ENCODE results near the gene LMBRD1. TPM values are rescaled to one million over a fixed set of nuclear protein-coding genes. Genes with fewer than 3 reads are reported as not detected.

LMBRD1 gene
- total RNA-seq, 1 experiment from 2014 or later: 20.7 TPM

DNA sequence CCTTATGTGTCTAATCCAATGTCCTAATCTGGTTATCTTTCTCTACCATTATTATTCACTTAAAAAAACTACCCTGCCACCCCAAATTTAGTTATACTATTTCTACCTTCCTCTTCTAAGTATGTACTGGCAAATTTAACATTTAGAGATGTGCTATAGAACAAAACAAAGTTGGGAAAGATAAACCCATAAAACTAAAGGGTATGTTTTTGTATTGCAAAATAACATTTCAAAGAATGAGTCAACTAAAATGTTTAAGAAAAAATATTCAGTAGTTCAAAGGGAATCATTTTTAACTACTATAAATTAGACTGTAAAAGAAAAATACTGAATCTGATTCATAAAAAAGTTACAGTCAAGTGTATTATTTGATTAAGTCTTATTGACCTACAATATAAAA is 103.0 kb downstream of the LMBRD1 start:
- TF ChIP-seq, protein P1, sequence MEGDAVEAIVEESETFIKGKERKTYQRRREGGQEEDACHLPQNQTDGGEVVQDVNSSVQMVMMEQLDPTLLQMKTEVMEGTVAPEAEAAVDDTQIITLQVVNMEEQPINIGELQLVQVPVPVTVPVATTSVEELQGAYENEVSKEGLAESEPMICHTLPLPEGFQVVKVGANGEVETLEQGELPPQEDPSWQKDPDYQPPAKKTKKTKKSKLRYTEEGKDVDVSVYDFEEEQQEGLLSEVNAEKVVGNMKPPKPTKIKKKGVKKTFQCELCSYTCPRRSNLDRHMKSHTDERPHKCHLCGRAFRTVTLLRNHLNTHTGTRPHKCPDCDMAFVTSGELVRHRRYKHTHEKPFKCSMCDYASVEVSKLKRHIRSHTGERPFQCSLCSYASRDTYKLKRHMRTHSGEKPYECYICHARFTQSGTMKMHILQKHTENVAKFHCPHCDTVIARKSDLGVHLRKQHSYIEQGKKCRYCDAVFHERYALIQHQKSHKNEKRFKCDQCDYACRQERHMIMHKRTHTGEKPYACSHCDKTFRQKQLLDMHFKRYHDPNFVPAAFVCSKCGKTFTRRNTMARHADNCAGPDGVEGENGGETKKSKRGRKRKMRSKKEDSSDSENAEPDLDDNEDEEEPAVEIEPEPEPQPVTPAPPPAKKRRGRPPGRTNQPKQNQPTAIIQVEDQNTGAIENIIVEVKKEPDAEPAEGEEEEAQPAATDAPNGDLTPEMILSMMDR (IDR thresholded peaks at IDR 0.05; ENCODE audit: unreplicated experiment): no peak
- DNase-seq (ENCODE audit: unreplicated experiment): peak; percentile 26
- Mint-ChIP-seq H3K27me3 (ENCODE audit: insufficient read depth, unreplicated experiment) (no peaks in the 10 kb centered on the region), H3K27ac (ENCODE audit: low read depth, unreplicated experiment) (no peak overlapping the region), H3K9me3 (ENCODE audit: unreplicated experiment) (no peaks in the 10 kb centered on the region), H3K36me3 (ENCODE audit: insufficient read depth, unreplicated experiment) (peaks cover 23% of the 10 kb centered on the region), H3K4me1 (ENCODE audit: insufficient read depth, unreplicated experiment) (peaks cover 25% of the 10 kb centered on the region), H3K4me3 (ENCODE audit: unreplicated experiment) (no peak overlapping the region)
- ChIA-PET POLR2A (no interaction called here), CTCF (no interaction called here)
- intact Hi-C loops (cut with micrococcal nuclease): no loop called here
- no TSS peak for BruUV-seq (replicated peaks)

DNA sequence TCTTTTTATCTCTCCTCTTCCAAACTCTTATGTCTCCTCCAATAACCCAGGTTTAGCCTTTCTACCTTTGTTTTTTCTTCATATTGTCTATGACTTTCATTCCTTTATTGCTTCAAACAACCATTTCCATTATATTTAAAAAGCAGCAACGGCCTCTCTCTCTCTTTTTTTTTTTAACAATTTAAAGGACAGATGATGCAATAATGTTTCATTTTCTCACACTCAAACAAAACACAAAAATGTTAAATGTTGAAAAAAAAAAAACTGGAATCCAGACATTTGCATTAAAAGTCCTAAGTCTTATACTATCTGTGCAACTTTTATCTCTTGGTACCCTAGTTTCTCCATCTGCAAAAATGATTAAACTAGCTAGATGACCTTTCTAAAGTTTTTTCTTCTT is 105.8 kb downstream of the LMBRD1 start:
- intact Hi-C loops (cut with micrococcal nuclease): no loop called here
- ChIA-PET POLR2A (no interaction called here), CTCF (no interaction called here)
- no peaks in the 10 kb centered on the region for H3K9me3 Mint-ChIP-seq (ENCODE audit: unreplicated experiment)
- H3K36me3 Mint-ChIP-seq (ENCODE audit: insufficient read depth, unreplicated experiment): peaks cover 13% of the 10 kb centered on the region
- no TSS peak for BruUV-seq (replicated peaks)
- DNase-seq (ENCODE audit: unreplicated experiment): no peak
- peaks cover 18% of the 10 kb centered on the region for H3K4me1 Mint-ChIP-seq (ENCODE audit: insufficient read depth, unreplicated experiment)
- TF ChIP-seq, protein P1 (IDR thresholded peaks at IDR 0.05; ENCODE audit: unreplicated experiment): no peak
- H3K4me3 Mint-ChIP-seq (ENCODE audit: unreplicated experiment): no peak overlapping the region
- H3K27me3 Mint-ChIP-seq (ENCODE audit: insufficient read depth, unreplicated experiment): no peaks in the 10 kb centered on the region
- H3K27ac Mint-ChIP-seq (ENCODE audit: low read depth, unreplicated experiment): no peak overlapping the region

DNA sequence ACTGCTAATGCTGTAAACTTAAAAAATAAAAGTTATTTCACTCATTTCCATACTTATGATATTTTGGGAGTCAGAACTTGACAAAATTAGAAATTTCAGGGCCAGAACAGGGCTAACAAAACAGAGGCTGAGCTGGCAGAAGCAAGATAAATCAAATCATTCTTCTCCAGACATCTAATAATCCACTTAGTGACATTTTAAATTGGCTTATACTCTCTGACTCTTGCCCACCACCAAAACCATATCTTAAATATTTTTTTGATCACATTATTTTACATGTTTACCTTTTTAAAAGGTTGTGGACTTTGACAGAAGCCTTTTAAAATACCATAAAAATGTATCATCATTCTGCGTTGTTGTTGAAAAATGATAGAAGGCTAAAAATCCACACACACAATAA is 116.5 kb downstream of the LMBRD1 start:
- no peak overlapping the region for H3K4me3 Mint-ChIP-seq (ENCODE audit: unreplicated experiment)
- TF ChIP-seq, protein P1 (IDR thresholded peaks at IDR 0.05; ENCODE audit: unreplicated experiment): no peak
- peaks cover 6% of the 10 kb centered on the region for H3K36me3 Mint-ChIP-seq (ENCODE audit: insufficient read depth, unreplicated experiment)
- CTCF ChIA-PET: no interaction called here
- POLR2A ChIA-PET: no interaction called here
- H3K27me3 Mint-ChIP-seq (ENCODE audit: insufficient read depth, unreplicated experiment): no peaks in the 10 kb centered on the region
- intact Hi-C loops (cut with micrococcal nuclease): no loop called here
- DNase-seq (ENCODE audit: unreplicated experiment): no peak
- no peak overlapping the region for H3K27ac Mint-ChIP-seq (ENCODE audit: low read depth, unreplicated experiment)
- H3K9me3 Mint-ChIP-seq (ENCODE audit: unreplicated experiment): no peaks in the 10 kb centered on the region
- no peaks in the 10 kb centered on the region for H3K4me1 Mint-ChIP-seq (ENCODE audit: insufficient read depth, unreplicated experiment)
- no TSS peak for BruUV-seq (replicated peaks)

DNA sequence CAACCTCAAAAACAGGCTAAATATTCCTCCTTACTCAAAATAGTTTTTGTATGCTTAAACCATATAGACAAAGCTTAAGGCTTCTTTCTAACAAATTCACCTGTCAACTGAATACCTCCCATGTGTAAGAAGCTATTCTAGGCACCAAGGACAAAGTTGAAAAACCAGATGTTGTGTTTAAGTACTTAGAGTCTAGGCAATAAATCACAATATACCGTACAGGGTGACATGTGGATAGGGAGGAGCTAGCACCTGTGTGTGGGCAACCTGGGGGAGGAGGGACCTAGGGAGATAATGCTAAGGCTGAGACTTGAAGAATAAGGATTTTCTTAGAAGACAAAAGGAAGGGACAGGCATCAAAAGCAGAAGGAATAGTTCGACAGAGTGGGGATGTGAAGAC is 123.5 kb downstream of the LMBRD1 start:
- POLR2A ChIA-PET: interaction anchor here (1.0 to 1.1 kb wide), 2 partner anchors 10 to 80 kb away, joined by 3 read pairs; no protein-coding TSS in a partner anchor
- no peaks in the 10 kb centered on the region for H3K27me3 Mint-ChIP-seq (ENCODE audit: insufficient read depth, unreplicated experiment)
- H3K27ac Mint-ChIP-seq (ENCODE audit: low read depth, unreplicated experiment): no peak overlapping the region
- H3K36me3 Mint-ChIP-seq (ENCODE audit: insufficient read depth, unreplicated experiment): peaks cover 13% of the 10 kb centered on the region
- H3K4me3 Mint-ChIP-seq (ENCODE audit: unreplicated experiment): no peak overlapping the region
- TF ChIP-seq, protein P1 (IDR thresholded peaks at IDR 0.05; ENCODE audit: unreplicated experiment): no peak
- BruUV-seq (replicated peaks): no TSS peak
- no peaks in the 10 kb centered on the region for H3K4me1 Mint-ChIP-seq (ENCODE audit: insufficient read depth, unreplicated experiment)
- no peaks in the 10 kb centered on the region for H3K9me3 Mint-ChIP-seq (ENCODE audit: unreplicated experiment)
- intact Hi-C loops (cut with micrococcal nuclease): no loop called here
- CTCF ChIA-PET: interaction anchor here (0.6 to 0.8 kb wide), 3 partner anchors 13 to 398 kb away, joined by 3 to 4 read pairs (median 3); no protein-coding TSS in a partner anchor
- DNase-seq (ENCODE audit: unreplicated experiment): no peak
